Measurements from ENCODE around the gene LTB4R2. TPM values are rescaled to one million over a fixed set of nuclear protein-coding genes. Genes with fewer than 3 reads are reported as not detected.

The LTB4R2 gene
- total RNA-seq, 4 donors from 2014 or later = 7.7 to 37.2 (median 12.2) TPM

GRCh38 chr14:24283796-24284460, 26.0 kb upstream of the LTB4R2 start:
- H3K4me1 ChIP-seq = no peaks in the 10 kb centered on the region
- no peak overlapping the region for H3K4me3 ChIP-seq
- H3K9me3 ChIP-seq = no peaks in the 10 kb centered on the region
- TF ChIP-seq POLR2A (IDR thresholded peaks at IDR 0.05) = no peak
- TF ChIP-seq CTCF (IDR thresholded peaks at IDR 0.05) = no peak
- H3K36me3 ChIP-seq = no peaks in the 10 kb centered on the region
- no peaks in the 10 kb centered on the region for H3K27me3 ChIP-seq
- DNase-seq = no peak
- no peak overlapping the region for H3K27ac ChIP-seq

DNA sequence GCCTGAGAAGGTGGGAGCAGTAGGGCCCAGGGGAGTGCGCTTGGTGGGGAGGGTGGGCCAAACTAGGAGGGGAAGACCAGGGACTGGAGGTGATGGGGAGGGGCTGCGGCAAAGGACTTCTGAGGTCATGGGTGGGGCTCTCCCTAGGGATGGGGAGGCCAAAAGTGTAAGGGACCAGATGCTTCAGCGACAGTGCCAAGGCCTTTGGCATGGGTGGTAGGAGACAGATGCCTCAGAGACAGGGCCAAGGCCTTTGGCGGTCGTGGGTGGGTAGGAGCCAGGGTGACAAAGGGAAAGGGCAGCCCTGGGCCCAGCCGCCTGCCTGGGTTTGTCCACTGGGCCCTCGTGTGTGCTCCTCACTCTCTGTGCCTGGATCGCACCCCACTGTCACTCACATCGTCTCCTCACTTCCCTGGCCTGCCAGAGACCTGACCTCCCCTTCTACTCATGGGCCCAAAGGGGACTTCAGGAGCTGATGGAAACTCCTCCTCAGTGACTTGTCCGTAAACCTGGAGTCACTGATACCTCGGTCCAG, 25.4 kb upstream of the LTB4R2 start:
- peak in 1 of 3 donors; percentile 34 for DNase-seq
- H3K9me3 ChIP-seq = no peaks in the 10 kb centered on the region
- no peaks in the 10 kb centered on the region for H3K27me3 ChIP-seq
- H3K4me3 ChIP-seq = no peak overlapping the region
- H3K27ac ChIP-seq = no peak overlapping the region
- no peak for TF ChIP-seq POLR2A (IDR thresholded peaks at IDR 0.05)
- no peak for TF ChIP-seq CTCF (IDR thresholded peaks at IDR 0.05)
- no peaks in the 10 kb centered on the region for H3K4me1 ChIP-seq
- H3K36me3 ChIP-seq = peaks cover 0 to 5% (median 0%) of the 10 kb centered on the region in 3 donors

GRCh38 chr14:24285351-24285750, 24.6 kb upstream of the LTB4R2 start:
- H3K27ac ChIP-seq = no peak overlapping the region
- no peaks in the 10 kb centered on the region for H3K9me3 ChIP-seq
- H3K27me3 ChIP-seq = no peaks in the 10 kb centered on the region
- no peak for DNase-seq
- peaks cover 0 to 13% (median 0%) of the 10 kb centered on the region in 3 donors for H3K36me3 ChIP-seq
- H3K4me3 ChIP-seq = no peak overlapping the region
- no peak for TF ChIP-seq POLR2A (IDR thresholded peaks at IDR 0.05)
- TF ChIP-seq CTCF (IDR thresholded peaks at IDR 0.05) = no peak
- H3K4me1 ChIP-seq = no peaks in the 10 kb centered on the region

GRCh38 chr14:24286996-24287395, 22.9 kb upstream of the LTB4R2 start:
- no peak for DNase-seq
- no peak for TF ChIP-seq CTCF (IDR thresholded peaks at IDR 0.05)
- Histone ChIP-seq H3K27ac (no peak overlapping the region), H3K36me3 (peaks cover 0 to 29% (median 0%) of the 10 kb centered on the region in 3 donors), H3K4me3 (no peak overlapping the region), H3K9me3 (no peaks in the 10 kb centered on the region), H3K27me3 (no peaks in the 10 kb centered on the region), H3K4me1 (no peaks in the 10 kb centered on the region)

- H3K9me3 ChIP-seq = no peaks in the 10 kb centered on the region
- H3K4me3 ChIP-seq = no peak overlapping the region
- H3K27me3 ChIP-seq = no peaks in the 10 kb centered on the region
- TF ChIP-seq POLR2A (IDR thresholded peaks at IDR 0.05) (no peak), CTCF (IDR thresholded peaks at IDR 0.05) (no peak)
- peaks cover 0 to 52% (median 0%) of the 10 kb centered on the region in 3 donors for H3K36me3 ChIP-seq
- no peak overlapping the region for H3K27ac ChIP-seq
- no peaks in the 10 kb centered on the region for H3K4me1 ChIP-seq
- no peak for DNase-seq
Observed at GRCh38 chr14:24289649-24290280, 20.2 kb upstream of the LTB4R2 start.
